Measurements from ENCODE around the gene SLC36A4.

Gene SLC36A4

GRCh38 chr11:93212094-93212493 lies 14.3 kb upstream of the SLC36A4 start:
- H3K79me2 ChIP-seq (ENCODE audit: control insufficient read depth, low read length) = no peaks in the 10 kb centered on the region
- no peak overlapping the region for H3K27ac ChIP-seq (ENCODE audit: low read depth, low read length)
- H3K9me3 ChIP-seq (ENCODE audit: control insufficient read depth, insufficient read depth, low read length) = no peaks in the 10 kb centered on the region
- H3K4me3 ChIP-seq (ENCODE audit: low read length) = no peak overlapping the region
- H3K27me3 ChIP-seq (ENCODE audit: control insufficient read depth, low read length) = peaks cover 16% of the 10 kb centered on the region
- no peaks in the 10 kb centered on the region for H3K4me1 ChIP-seq (ENCODE audit: control insufficient read depth, low read length)
- H3F3A ChIP-seq (ENCODE audit: control insufficient read depth, insufficient read depth) = no peaks in the 10 kb centered on the region
- H3K9me2 ChIP-seq (replicated peaks; ENCODE audit: control insufficient read depth, low read length) = no peaks in the 10 kb centered on the region
- no peak overlapping the region for H3K4me2 ChIP-seq (ENCODE audit: low read length)
- H3K36me3 ChIP-seq (ENCODE audit: control insufficient read depth, low read length) = no peaks in the 10 kb centered on the region
- H4K20me1 ChIP-seq (ENCODE audit: control insufficient read depth, insufficient read depth, low read depth, low read length) = no peaks in the 10 kb centered on the region
- TF ChIP-seq EZH2phosphoT487 (IDR thresholded peaks at IDR 0.05; ENCODE audit: borderline replicate concordance, low read length) = no peak
- TF ChIP-seq CTCF (IDR thresholded peaks at IDR 0.05; ENCODE audit: low read depth, low read length, poor library complexity, severe bottlenecking) = no peak

- Histone ChIP-seq H3K4me2 (ENCODE audit: low read length) (no peak overlapping the region), H4K20me1 (ENCODE audit: control insufficient read depth, insufficient read depth, low read depth, low read length) (no peaks in the 10 kb centered on the region), H3K4me1 (ENCODE audit: control insufficient read depth, low read length) (no peaks in the 10 kb centered on the region), H3K4me3 (ENCODE audit: low read length) (no peak overlapping the region), H3K9me2 (replicated peaks; ENCODE audit: control insufficient read depth, low read length) (no peaks in the 10 kb centered on the region), H3K27me3 (ENCODE audit: control insufficient read depth, low read length) (peaks cover 16% of the 10 kb centered on the region), H3F3A (ENCODE audit: control insufficient read depth, insufficient read depth) (no peaks in the 10 kb centered on the region), H3K9me3 (ENCODE audit: control insufficient read depth, insufficient read depth, low read length) (no peaks in the 10 kb centered on the region), H3K36me3 (ENCODE audit: control insufficient read depth, low read length) (no peaks in the 10 kb centered on the region), H3K79me2 (ENCODE audit: control insufficient read depth, low read length) (no peaks in the 10 kb centered on the region), H3K27ac (ENCODE audit: low read depth, low read length) (no peak overlapping the region)
- TF ChIP-seq CTCF (IDR thresholded peaks at IDR 0.05; ENCODE audit: low read depth, low read length, poor library complexity, severe bottlenecking) = no peak
- no peak for TF ChIP-seq EZH2phosphoT487 (IDR thresholded peaks at IDR 0.05; ENCODE audit: borderline replicate concordance, low read length)
These were observed 11.7 kb upstream of the SLC36A4 start for GRCh38 chr11:93209466-93209865.

GRCh38 chr11:93208663-93209270 lies 11.0 kb upstream of the SLC36A4 start:
- TF ChIP-seq CTCF (IDR thresholded peaks at IDR 0.05; ENCODE audit: low read depth, low read length, poor library complexity, severe bottlenecking) = no peak
- TF ChIP-seq EZH2phosphoT487 (IDR thresholded peaks at IDR 0.05; ENCODE audit: borderline replicate concordance, low read length) = no peak
- H3K36me3 ChIP-seq (ENCODE audit: control insufficient read depth, low read length) = no peaks in the 10 kb centered on the region
- H3K4me3 ChIP-seq (ENCODE audit: low read length) = no peak overlapping the region
- no peaks in the 10 kb centered on the region for H4K20me1 ChIP-seq (ENCODE audit: control insufficient read depth, insufficient read depth, low read depth, low read length)
- H3K9me2 ChIP-seq (replicated peaks; ENCODE audit: control insufficient read depth, low read length) = no peaks in the 10 kb centered on the region
- no peaks in the 10 kb centered on the region for H3K79me2 ChIP-seq (ENCODE audit: control insufficient read depth, low read length)
- no peaks in the 10 kb centered on the region for H3F3A ChIP-seq (ENCODE audit: control insufficient read depth, insufficient read depth)
- no peaks in the 10 kb centered on the region for H3K4me1 ChIP-seq (ENCODE audit: control insufficient read depth, low read length)
- H3K9me3 ChIP-seq (ENCODE audit: control insufficient read depth, insufficient read depth, low read length) = no peaks in the 10 kb centered on the region
- peaks cover 16% of the 10 kb centered on the region for H3K27me3 ChIP-seq (ENCODE audit: control insufficient read depth, low read length)
- no peak overlapping the region for H3K27ac ChIP-seq (ENCODE audit: low read depth, low read length)
- no peak overlapping the region for H3K4me2 ChIP-seq (ENCODE audit: low read length)
